Parathyroid adenoma (tissue), 2 donors: ENCODE measurements around the gene WDPCP.

ENCODE experiments used
- H2AFZ ChIP-seq: fragments of 300-600 bp; sonication (generic); one replicate; pipeline ENCODE4 v1.7.0; 2017; ENCODE audit warnings: antibody characterized with exemption, mild to moderate bottlenecking
- H3K27ac ChIP-seq: fragments of 300-600 bp; sonication (generic); one replicate; pipeline ENCODE4 v1.7.0; 2017
- H3K27me3 ChIP-seq: fragments of 300-600 bp; sonication (generic); one replicate; pipeline ENCODE4 v1.7.0; 2017; ENCODE audit warnings: low read length; ENCODE audit not compliant: control insufficient read depth, insufficient read depth
- H3K36me3 ChIP-seq: fragments of 300-600 bp; sonication (generic); one replicate; pipeline ENCODE4 v1.7.0; 2017; ENCODE audit warnings: low read length; ENCODE audit not compliant: control insufficient read depth, insufficient read depth
- H3K4me1 ChIP-seq: fragments of 300-600 bp; sonication (generic); one replicate; pipeline ENCODE4 v1.7.0; 2017; ENCODE audit warnings: control low read depth
- H3K4me2 ChIP-seq: fragments of 300-600 bp; sonication (generic); one replicate; pipeline ENCODE4 v1.7.0; 2017; ENCODE audit warnings: low read length
- H3K4me3 ChIP-seq: fragments of 300-600 bp; sonication (generic); one replicate; pipeline ENCODE4 v1.7.0; 2017; ENCODE audit warnings: low read depth, low read length
- H3K79me2 ChIP-seq: fragments of 300-600 bp; sonication (generic); one replicate; pipeline ENCODE4 v1.7.0; 2017; ENCODE audit warnings: control low read depth
- H3K9ac ChIP-seq: fragments of 300-600 bp; sonication (generic); one replicate; pipeline ENCODE4 v1.7.0; 2017; ENCODE audit warnings: mild to moderate bottlenecking
- H3K9me3 ChIP-seq: fragments of 300-600 bp; sonication (generic); one replicate; pipeline ENCODE4 v1.7.0; 2017; ENCODE audit warnings: low read length; ENCODE audit not compliant: control insufficient read depth
- TF ChIP-seq, protein P1 (sequence below): fragments of 300-600 bp; sonication (generic); IDR thresholded peaks from one replicate; pipeline ENCODE4 v1.7.0; 2017; ENCODE audit warnings: antibody characterized with exemption, mild to moderate bottlenecking
- donor health status: primary hyperparathyroidism.

Gene WDPCP

DNA sequence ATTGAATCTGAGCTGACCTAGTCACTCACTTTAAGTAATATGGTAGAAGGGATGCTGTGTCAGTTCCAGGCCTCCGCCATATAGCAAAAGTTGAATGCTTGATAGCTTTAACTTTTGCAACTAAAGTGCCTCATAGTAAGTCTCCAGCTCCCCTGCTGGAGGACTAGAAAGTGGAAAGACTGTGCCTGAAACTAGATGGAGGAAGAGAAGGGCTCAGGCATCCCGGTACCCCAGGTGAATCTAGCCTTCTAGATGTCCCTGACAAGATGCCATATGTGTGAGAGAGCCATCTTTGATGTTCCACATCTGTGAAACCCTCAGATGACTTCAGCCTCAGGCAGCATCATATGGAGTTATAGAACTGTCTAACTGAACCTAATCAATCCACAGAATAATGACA is 516.6 kb downstream of the WDPCP start:
- no peaks in the 10 kb centered on the region for H3K36me3 ChIP-seq
- H3K4me1 ChIP-seq = no peaks in the 10 kb centered on the region
- H3K79me2 ChIP-seq = no peaks in the 10 kb centered on the region
- TF ChIP-seq, protein P1, sequence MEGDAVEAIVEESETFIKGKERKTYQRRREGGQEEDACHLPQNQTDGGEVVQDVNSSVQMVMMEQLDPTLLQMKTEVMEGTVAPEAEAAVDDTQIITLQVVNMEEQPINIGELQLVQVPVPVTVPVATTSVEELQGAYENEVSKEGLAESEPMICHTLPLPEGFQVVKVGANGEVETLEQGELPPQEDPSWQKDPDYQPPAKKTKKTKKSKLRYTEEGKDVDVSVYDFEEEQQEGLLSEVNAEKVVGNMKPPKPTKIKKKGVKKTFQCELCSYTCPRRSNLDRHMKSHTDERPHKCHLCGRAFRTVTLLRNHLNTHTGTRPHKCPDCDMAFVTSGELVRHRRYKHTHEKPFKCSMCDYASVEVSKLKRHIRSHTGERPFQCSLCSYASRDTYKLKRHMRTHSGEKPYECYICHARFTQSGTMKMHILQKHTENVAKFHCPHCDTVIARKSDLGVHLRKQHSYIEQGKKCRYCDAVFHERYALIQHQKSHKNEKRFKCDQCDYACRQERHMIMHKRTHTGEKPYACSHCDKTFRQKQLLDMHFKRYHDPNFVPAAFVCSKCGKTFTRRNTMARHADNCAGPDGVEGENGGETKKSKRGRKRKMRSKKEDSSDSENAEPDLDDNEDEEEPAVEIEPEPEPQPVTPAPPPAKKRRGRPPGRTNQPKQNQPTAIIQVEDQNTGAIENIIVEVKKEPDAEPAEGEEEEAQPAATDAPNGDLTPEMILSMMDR = no peak
- no peaks in the 10 kb centered on the region for H3K9me3 ChIP-seq
- no peaks in the 10 kb centered on the region for H3K27me3 ChIP-seq
- no peak overlapping the region for H2AFZ ChIP-seq
- no peak overlapping the region for H3K27ac ChIP-seq
- no peak overlapping the region for H3K9ac ChIP-seq
- no peak overlapping the region for H3K4me3 ChIP-seq
- H3K4me2 ChIP-seq = no peak overlapping the region
